ENCODE data around the gene ADGRE3.
"Not testable (repeated sequence)": the region's sequence is repeated elsewhere in the genome, so short reads cannot be mapped to it uniquely, and the experiment has no call there.

ADGRE3 gene

GRCh38 chr19:14595558-14595957 lies 79.1 kb downstream of the ADGRE3 start:
- no peak for DNase-seq

- DNase-seq: not testable (repeated sequence)
These were observed 85.2 kb downstream of the ADGRE3 start for GRCh38 chr19:14589433-14589832.

GRCh38 chr19:14585187-14585586 lies 89.5 kb downstream of the ADGRE3 start:
- DNase-seq: not testable (repeated sequence)

GRCh38 chr19:14584372-14584771 lies 90.3 kb downstream of the ADGRE3 start:
- DNase-seq: not testable (repeated sequence)

- peak; percentile 64 for DNase-seq
These were observed 91.7 kb downstream of the ADGRE3 start, which contains the start of gene CLEC17A for GRCh38 chr19:14582894-14583340. TSS of gene CLEC17A (plus strand) at chr19:14583084. CDS start at chr19:14583161, 77 bp downstream.

GRCh38 chr19:14580623-14581237 lies 93.9 kb downstream of the ADGRE3 start:
- DNase-seq: peak; percentile 57

- DNase-seq: peak; percentile 33
These were observed 96.7 kb downstream of the ADGRE3 start for GRCh38 chr19:14577885-14578427.

- DNase-seq: no peak
These were observed 97.4 kb downstream of the ADGRE3 start for GRCh38 chr19:14577264-14577663.

GRCh38 chr19:14576363-14576762 lies 98.3 kb downstream of the ADGRE3 start:
- no peak for DNase-seq

GRCh38 chr19:14575428-14575980 lies 99.1 kb downstream of the ADGRE3 start:
- DNase-seq: no peak

- DNase-seq: peak; percentile 96
These were observed 102.8 kb downstream of the ADGRE3 start, which contains the start of gene NDUFB7 for GRCh38 chr19:14571695-14572490. TSS of gene NDUFB7 (minus strand) at chr19:14572066. CDS start at chr19:14572000, 66 bp downstream.

- no peak for DNase-seq
These were observed 103.6 kb downstream of the ADGRE3 start for GRCh38 chr19:14570864-14571527.
